Esophagus (tissue), 2 donors: ENCODE measurements around the gene TUBB6. TPM values are rescaled to one million over a fixed set of nuclear protein-coding genes. Genes with fewer than 3 reads are reported as not detected.

Experiments used
- H3K27ac ChIP-seq, 2 donors: one replicate each; pipeline ENCODE4 v1.5.1; 2013; ENCODE audit warnings: low read depth in 2 of 2, mild to moderate bottlenecking in 2 of 2, inconsistent platforms in 1 of 2, low read length in 1 of 2, moderate library complexity in 1 of 2
- H3K27me3 ChIP-seq, 2 donors: one replicate each; pipeline ENCODE4 v1.6.1; 2013; ENCODE audit warnings: low read length in 2 of 2, control low read depth in 1 of 2, mild to moderate bottlenecking in 1 of 2; ENCODE audit not compliant: insufficient read depth in 2 of 2, control insufficient read depth in 1 of 2
- H3K36me3 ChIP-seq, 2 donors: one replicate each; pipeline ENCODE4 v1.6.1; 2013; ENCODE audit warnings: low read length in 1 of 2; ENCODE audit not compliant: control insufficient read depth in 2 of 2, insufficient read depth in 2 of 2
- H3K4me1 ChIP-seq, 2 donors: one replicate each; pipeline ENCODE4 v1.6.1; 2013; ENCODE audit warnings: low read length in 1 of 2; ENCODE audit not compliant: control insufficient read depth in 2 of 2, insufficient read depth in 2 of 2
- H3K4me3 ChIP-seq, 2 donors: one replicate each; pipeline ENCODE4 v1.5.1; 2013; ENCODE audit warnings: low read length in 2 of 2, mild to moderate bottlenecking in 2 of 2, low read depth in 1 of 2, moderate library complexity in 1 of 2
- H3K9me3 ChIP-seq, 2 donors: one replicate each; pipeline ENCODE4 v1.6.1; 2013; ENCODE audit warnings: mild to moderate bottlenecking in 2 of 2, low read depth in 1 of 2, low read length in 1 of 2, moderate library complexity in 1 of 2; ENCODE audit not compliant: control insufficient read depth in 2 of 2, insufficient read depth in 1 of 2
- WGBS, 2 donors: extraction: QIAGEN DNeasy Blood & Tissue Kit; methylation state at CpG; one replicate each; pipeline ENCODE4 v1.1.7; 2013; 5-methylcytosine and 5-hydroxymethylcytosine counted together
- polyA plus RNA-seq, 2 donors: library from polyadenylated mRNA; stranded (reverse); fragments of 200-250 nt; gene quantifications; one replicate each; pipeline ENCODE4 v1.2.3, GENCODE V29; 2013
- donor health status: healthy with polysubstance abuse.
- donor health status: Bipolar disorder and iron deficiency.

TUBB6 gene
- polyA plus RNA-seq, 2 donors = 183 to 299 TPM

GRCh38 chr18:12324991-12325725 lies 17.1 kb downstream of the TUBB6 start:
- Histone ChIP-seq H3K4me1 (peaks cover 8 to 12% of the 10 kb centered on the region in 2 donors), H3K9me3 (no peaks in the 10 kb centered on the region), H3K4me3 (no peak overlapping the region), H3K36me3 (peaks cover 13 to 35% of the 10 kb centered on the region in 2 donors), H3K27ac (no peak overlapping the region), H3K27me3 (no peaks in the 10 kb centered on the region)
- WGBS, 2 donors = 97 to 98% methylated on average over 58 of the region's 58 CpGs

- H3K27me3 ChIP-seq = no peaks in the 10 kb centered on the region
- WGBS, 2 donors = 97% methylated on average over 29 of the region's 29 CpGs
- peaks cover 13 to 32% of the 10 kb centered on the region in 2 donors for H3K36me3 ChIP-seq
- no peaks in the 10 kb centered on the region for H3K9me3 ChIP-seq
- H3K4me1 ChIP-seq = peaks cover 8 to 12% of the 10 kb centered on the region in 2 donors
- H3K27ac ChIP-seq = no peak overlapping the region
- H3K4me3 ChIP-seq = no peak overlapping the region
These were observed 17.7 kb downstream of the TUBB6 start for GRCh38 chr18:12325726-12326245.

- Histone ChIP-seq H3K4me3 (no peak overlapping the region), H3K27ac (peak overlapping the region in 1 of 2 donors; percentile 14), H3K36me3 (peaks cover 13 to 32% of the 10 kb centered on the region in 2 donors), H3K9me3 (no peaks in the 10 kb centered on the region), H3K4me1 (peaks cover 8% of the 10 kb centered on the region in 2 donors), H3K27me3 (no peaks in the 10 kb centered on the region)
- WGBS, 2 donors = 82 to 91% methylated on average over 12 of the region's 12 CpGs
These were observed 18.8 kb downstream of the TUBB6 start for GRCh38 chr18:12326711-12327460.

- no peaks in the 10 kb centered on the region for H3K9me3 ChIP-seq
- H3K27ac ChIP-seq = peak overlapping the region; percentile 61 to 86
- H3K4me3 ChIP-seq = no peak overlapping the region
- WGBS, 2 donors = 65% methylated on average over 11 of the region's 11 CpGs
- H3K4me1 ChIP-seq = peaks cover 8% of the 10 kb centered on the region in 2 donors
- no peaks in the 10 kb centered on the region for H3K27me3 ChIP-seq
- peaks cover 13 to 32% of the 10 kb centered on the region in 2 donors for H3K36me3 ChIP-seq
These were observed 19.6 kb downstream of the TUBB6 start for GRCh38 chr18:12327510-12328178.

GRCh38 chr18:12328179-12328823 lies 20.3 kb downstream of the TUBB6 start:
- Histone ChIP-seq H3K4me1 (peaks cover 8% of the 10 kb centered on the region in 2 donors), H3K27me3 (no peaks in the 10 kb centered on the region), H3K9me3 (no peaks in the 10 kb centered on the region), H3K36me3 (peaks cover 13 to 32% of the 10 kb centered on the region in 2 donors), H3K27ac (no peak overlapping the region), H3K4me3 (no peak overlapping the region)
- 88 to 89% methylated on average over 4 of the region's 4 CpGs for WGBS, 2 donors

- WGBS, 2 donors = 92 to 93% methylated on average over 11 of the region's 11 CpGs
- Histone ChIP-seq H3K4me1 (peaks cover 8% of the 10 kb centered on the region in 2 donors), H3K9me3 (no peaks in the 10 kb centered on the region), H3K27me3 (no peaks in the 10 kb centered on the region), H3K36me3 (peaks cover 16 to 38% of the 10 kb centered on the region in 2 donors), H3K4me3 (no peak overlapping the region), H3K27ac (no peak overlapping the region)
These were observed 21.2 kb downstream of the TUBB6 start for GRCh38 chr18:12329125-12329698.

- Histone ChIP-seq H3K36me3 (peaks cover 9 to 29% of the 10 kb centered on the region in 2 donors), H3K9me3 (no peaks in the 10 kb centered on the region)
- WGBS, 2 donors = 93% methylated on average over 4 of the region's 4 CpGs
These were observed 22.7 kb downstream of the TUBB6 start for GRCh38 chr18:12330766-12331165.

GRCh38 chr18:12333506-12334290 lies 25.7 kb downstream of the TUBB6 start:
- H3K4me3 ChIP-seq = no peak overlapping the region
- no peak overlapping the region for H3K27ac ChIP-seq
- peaks cover 0 to 3% of the 10 kb centered on the region in 2 donors for H3K4me1 ChIP-seq
- WGBS, 2 donors = 88 to 90% methylated on average over 10 of the region's 10 CpGs
- no peaks in the 10 kb centered on the region for H3K27me3 ChIP-seq
- no peaks in the 10 kb centered on the region for H3K9me3 ChIP-seq
- peaks cover 12 to 17% of the 10 kb centered on the region in 2 donors for H3K36me3 ChIP-seq

More at GRCh38 chr18:12330766-12331165, 22.7 kb downstream of the TUBB6 start:
- Histone ChIP-seq H3K27me3 (no peaks in the 10 kb centered on the region), H3K27ac (no peak overlapping the region), H3K4me3 (no peak overlapping the region), H3K4me1 (peaks cover 5 to 6% of the 10 kb centered on the region in 2 donors)
